ENCODE measurements around the gene POMC.

The POMC gene

DNA sequence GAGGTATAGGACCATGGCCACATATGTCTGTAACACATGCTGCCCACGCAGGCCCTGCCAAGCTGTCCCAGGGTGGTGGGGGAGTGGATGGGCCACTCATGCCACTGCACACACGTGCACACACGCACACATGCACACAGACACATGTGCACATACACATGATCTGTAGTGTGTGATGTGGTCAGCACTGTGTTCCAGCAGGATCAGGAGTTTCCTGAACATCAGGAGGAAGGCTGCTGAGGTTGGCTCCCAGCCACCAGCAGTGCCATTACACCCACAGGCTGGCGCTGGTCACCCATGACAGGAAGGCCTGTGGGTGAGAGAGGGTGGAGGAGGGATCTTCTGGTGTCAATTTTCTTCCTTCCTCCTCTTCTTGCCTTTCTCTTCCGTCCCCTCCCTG lies 44.7 kb downstream of the POMC start:
- ChIA-PET POLR2A (no interaction called here), CTCF (no interaction called here)
- TF ChIP-seq CTBP1 (IDR thresholded peaks at IDR 0.05; ENCODE audit: borderline replicate concordance): no peak
- TF ChIP-seq FOXA1 (IDR thresholded peaks at IDR 0.05): no peak
- DNase-seq (ENCODE audit: extremely low spot score): no peak

DNA sequence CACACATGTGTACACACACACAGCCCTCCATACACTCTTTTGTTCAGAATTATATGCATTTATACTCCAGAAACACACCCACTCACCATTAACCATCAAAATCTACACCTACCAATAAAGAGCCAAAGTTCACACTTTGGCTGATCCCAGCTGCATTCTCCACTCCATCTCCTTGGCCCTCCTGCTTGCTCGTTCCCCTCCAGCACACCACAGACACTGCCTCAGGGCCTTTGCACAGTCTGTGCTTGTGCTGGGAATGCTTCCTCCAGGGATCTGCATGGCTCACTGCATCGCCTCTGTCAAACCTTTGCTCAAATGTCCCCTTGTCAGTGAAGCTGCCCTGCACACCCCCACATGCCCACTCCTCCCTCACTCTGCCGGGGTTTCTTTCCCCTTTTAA lies 46.0 kb downstream of the POMC start:
- CTCF ChIA-PET: interaction anchor here (0.6 kb wide), 1 partner anchor 23 kb away, joined by 3 read pairs; no protein-coding TSS in a partner anchor

DNA sequence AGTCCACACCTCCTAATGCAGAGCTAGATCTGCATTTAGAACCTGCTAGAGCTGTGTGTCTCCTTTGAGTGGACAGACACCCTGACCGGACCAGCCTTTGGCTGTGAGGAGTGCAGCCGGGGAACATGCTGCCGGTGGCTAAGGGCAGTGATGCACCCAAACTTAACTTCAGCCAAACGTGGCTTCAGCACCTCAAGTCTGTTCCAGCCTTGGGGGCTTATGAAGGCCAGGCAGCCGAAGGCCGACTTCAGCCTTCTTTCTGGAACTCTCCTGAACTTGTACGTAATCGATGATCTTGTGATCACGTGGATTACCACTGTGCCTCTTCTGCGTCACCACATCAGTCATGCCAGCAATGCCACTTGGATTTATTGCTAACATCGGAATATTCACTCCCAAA lies 49.1 kb downstream of the POMC start:
- no peak for DNase-seq (ENCODE audit: extremely low spot score)
- TF ChIP-seq ELF4 (IDR thresholded peaks at IDR 0.05) (no peak), BHLHE40 (IDR thresholded peaks at IDR 0.05; ENCODE audit: borderline replicate concordance) (no peak), FOXK2 (IDR thresholded peaks at IDR 0.05) (no peak), CTBP1 (IDR thresholded peaks at IDR 0.05; ENCODE audit: borderline replicate concordance) (no peak), TARDBP (IDR thresholded peaks at IDR 0.05) (no peak), FOXA1 (IDR thresholded peaks at IDR 0.05) (no peak), FOXM1 (IDR thresholded peaks at IDR 0.05; ENCODE audit: borderline replicate concordance) (no peak), HDGF (IDR thresholded peaks at IDR 0.05; ENCODE audit: borderline replicate concordance) (no peak), NFRKB (IDR thresholded peaks at IDR 0.05) (no peak), ARNT (IDR thresholded peaks at IDR 0.05) (no peak), ZNF384 (IDR thresholded peaks at IDR 0.05) (no peak), SP1 (IDR thresholded peaks at IDR 0.05) (no peak), L3MBTL2 (conservative IDR thresholded peaks at IDR 0.05) (no peak), LEF1 (IDR thresholded peaks at IDR 0.05; ENCODE audit: borderline replicate concordance) (no peak), SUZ12 (IDR thresholded peaks at IDR 0.05) (no peak)
- TF ChIP-seq, protein P1, sequence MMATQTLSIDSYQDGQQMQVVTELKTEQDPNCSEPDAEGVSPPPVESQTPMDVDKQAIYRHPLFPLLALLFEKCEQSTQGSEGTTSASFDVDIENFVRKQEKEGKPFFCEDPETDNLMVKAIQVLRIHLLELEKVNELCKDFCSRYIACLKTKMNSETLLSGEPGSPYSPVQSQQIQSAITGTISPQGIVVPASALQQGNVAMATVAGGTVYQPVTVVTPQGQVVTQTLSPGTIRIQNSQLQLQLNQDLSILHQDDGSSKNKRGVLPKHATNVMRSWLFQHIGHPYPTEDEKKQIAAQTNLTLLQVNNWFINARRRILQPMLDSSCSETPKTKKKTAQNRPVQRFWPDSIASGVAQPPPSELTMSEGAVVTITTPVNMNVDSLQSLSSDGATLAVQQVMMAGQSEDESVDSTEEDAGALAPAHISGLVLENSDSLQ (IDR thresholded peaks at IDR 0.05): no peak
- ChIA-PET CTCF (no interaction called here), POLR2A (no interaction called here)

More for the DNA sequence above, 46.0 kb downstream of the POMC start:
- TF ChIP-seq HDGF (IDR thresholded peaks at IDR 0.05; ENCODE audit: borderline replicate concordance) (no peak), ZNF384 (IDR thresholded peaks at IDR 0.05) (no peak), BHLHE40 (IDR thresholded peaks at IDR 0.05; ENCODE audit: borderline replicate concordance) (no peak), TARDBP (IDR thresholded peaks at IDR 0.05) (no peak), CTBP1 (IDR thresholded peaks at IDR 0.05; ENCODE audit: borderline replicate concordance) (no peak), FOXM1 (IDR thresholded peaks at IDR 0.05; ENCODE audit: borderline replicate concordance) (no peak), NFRKB (IDR thresholded peaks at IDR 0.05) (no peak), FOXK2 (IDR thresholded peaks at IDR 0.05) (no peak), L3MBTL2 (conservative IDR thresholded peaks at IDR 0.05) (no peak), FOXA1 (IDR thresholded peaks at IDR 0.05) (no peak)
- TF ChIP-seq, protein P1 (IDR thresholded peaks at IDR 0.05): no peak
- DNase-seq (ENCODE audit: extremely low spot score): no peak
- POLR2A ChIA-PET: no interaction called here

DNA sequence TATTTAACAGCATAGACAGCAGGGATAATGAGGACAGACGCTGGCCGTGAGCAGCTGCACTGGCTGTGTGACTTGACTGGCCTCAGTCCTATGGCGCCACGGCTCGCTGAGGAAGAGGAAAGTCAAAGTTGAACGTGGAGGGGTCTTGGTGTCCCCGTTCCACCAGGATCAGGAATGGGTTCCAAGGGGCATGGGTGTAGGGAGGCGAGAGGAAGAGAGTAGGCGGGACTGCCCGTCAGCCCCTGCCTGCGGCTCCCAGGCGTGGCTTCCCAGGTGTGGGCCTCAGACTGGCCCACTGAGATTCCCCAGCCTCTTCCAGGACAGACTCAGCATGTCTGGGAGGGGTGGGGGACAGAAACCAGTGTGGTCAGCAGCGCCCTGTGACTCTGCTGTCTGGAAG lies 51.4 kb downstream of the POMC start:
- ChIA-PET POLR2A (no interaction called here), CTCF (no interaction called here)
- TF ChIP-seq HDGF (IDR thresholded peaks at IDR 0.05; ENCODE audit: borderline replicate concordance) (no peak), FOXM1 (IDR thresholded peaks at IDR 0.05; ENCODE audit: borderline replicate concordance) (no peak), ELF4 (IDR thresholded peaks at IDR 0.05) (no peak), NFRKB (IDR thresholded peaks at IDR 0.05) (no peak), SUZ12 (IDR thresholded peaks at IDR 0.05) (no peak), SP1 (IDR thresholded peaks at IDR 0.05) (no peak), BHLHE40 (IDR thresholded peaks at IDR 0.05; ENCODE audit: borderline replicate concordance) (no peak), CTBP1 (IDR thresholded peaks at IDR 0.05; ENCODE audit: borderline replicate concordance) (no peak), L3MBTL2 (conservative IDR thresholded peaks at IDR 0.05) (no peak), FOXA1 (IDR thresholded peaks at IDR 0.05) (no peak), ZNF384 (IDR thresholded peaks at IDR 0.05) (no peak), TARDBP (IDR thresholded peaks at IDR 0.05) (no peak), ARNT (IDR thresholded peaks at IDR 0.05) (no peak), FOXK2 (IDR thresholded peaks at IDR 0.05) (no peak), LEF1 (IDR thresholded peaks at IDR 0.05; ENCODE audit: borderline replicate concordance) (no peak)
- TF ChIP-seq, protein P1 (IDR thresholded peaks at IDR 0.05): no peak
- no peak for DNase-seq (ENCODE audit: extremely low spot score)

DNA sequence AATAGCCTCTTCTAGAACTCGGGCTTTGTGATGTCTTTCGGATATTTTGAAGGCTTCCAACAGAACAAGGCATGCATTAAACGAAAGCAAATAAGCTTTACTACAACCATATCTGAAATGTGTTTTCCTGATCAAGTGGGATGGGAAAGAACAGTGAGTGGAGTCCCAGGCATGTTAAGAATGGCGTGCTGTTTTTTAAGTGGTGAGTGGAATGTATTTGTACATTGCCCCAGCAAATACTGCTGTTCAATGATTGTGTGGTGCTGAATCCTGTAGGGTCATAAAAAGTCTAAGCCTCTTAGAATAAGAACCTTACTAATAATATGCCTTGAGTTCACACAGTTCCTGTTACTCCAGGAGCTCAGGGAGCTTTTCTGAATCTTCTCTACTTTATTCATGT lies 52.5 kb downstream of the POMC start:
- no peak for DNase-seq (ENCODE audit: extremely low spot score)
- TF ChIP-seq SP1 (IDR thresholded peaks at IDR 0.05) (no peak), SUZ12 (IDR thresholded peaks at IDR 0.05) (no peak), NFRKB (IDR thresholded peaks at IDR 0.05) (no peak), FOXA1 (IDR thresholded peaks at IDR 0.05) (no peak), LEF1 (IDR thresholded peaks at IDR 0.05; ENCODE audit: borderline replicate concordance) (no peak), TARDBP (IDR thresholded peaks at IDR 0.05) (no peak), FOXM1 (IDR thresholded peaks at IDR 0.05; ENCODE audit: borderline replicate concordance) (no peak), BHLHE40 (IDR thresholded peaks at IDR 0.05; ENCODE audit: borderline replicate concordance) (no peak), ELF4 (IDR thresholded peaks at IDR 0.05) (no peak), ZNF384 (IDR thresholded peaks at IDR 0.05) (no peak), HDGF (IDR thresholded peaks at IDR 0.05; ENCODE audit: borderline replicate concordance) (no peak), L3MBTL2 (conservative IDR thresholded peaks at IDR 0.05) (no peak), CTBP1 (IDR thresholded peaks at IDR 0.05; ENCODE audit: borderline replicate concordance) (no peak), ARNT (IDR thresholded peaks at IDR 0.05) (no peak), FOXK2 (IDR thresholded peaks at IDR 0.05) (no peak)
- TF ChIP-seq, protein P1 (IDR thresholded peaks at IDR 0.05): no peak
- CTCF ChIA-PET: no interaction called here
- POLR2A ChIA-PET: no interaction called here
